ENCODE measurements around the gene FKBP14.

FKBP14 gene

GRCh38 chr7:29976266-29976665 is 50.2 kb downstream of the FKBP14 start:
- Histone ChIP-seq H3K27me3 (ENCODE audit: insufficient read depth, poor library complexity, severe bottlenecking) (no peaks in the 10 kb centered on the region), H3K27ac (replicated peaks) (no peak overlapping the region), H3K4me3 (replicated peaks; ENCODE audit: insufficient read depth, low read length) (no peak overlapping the region)
- no peak for DNase-seq (ENCODE audit: low read depth in 1 of 2, low spot score in 1 of 2)
- TF ChIP-seq REST (IDR thresholded peaks at IDR 0.05; ENCODE audit: insufficient replicate concordance, low read depth) (no peak), CTCF (IDR thresholded peaks at IDR 0.05; ENCODE audit: insufficient read depth, low read length) (no peak), GABPA (IDR thresholded peaks at IDR 0.05; ENCODE audit: low read depth) (no peak), SPI1 (IDR thresholded peaks at IDR 0.05; ENCODE audit: borderline replicate concordance, low read depth) (no peak), POLR2AphosphoS5 (IDR thresholded peaks at IDR 0.05; ENCODE audit: low read depth) (no peak)

GRCh38 chr7:29975561-29975960 is 50.9 kb downstream of the FKBP14 start:
- DNase-seq (ENCODE audit: low read depth in 1 of 2, low spot score in 1 of 2): no peak
- TF ChIP-seq GABPA (IDR thresholded peaks at IDR 0.05; ENCODE audit: low read depth) (no peak), SPI1 (IDR thresholded peaks at IDR 0.05; ENCODE audit: borderline replicate concordance, low read depth) (no peak), REST (IDR thresholded peaks at IDR 0.05; ENCODE audit: insufficient replicate concordance, low read depth) (no peak), POLR2AphosphoS5 (IDR thresholded peaks at IDR 0.05; ENCODE audit: low read depth) (no peak), CTCF (IDR thresholded peaks at IDR 0.05; ENCODE audit: insufficient read depth, low read length) (no peak)
- Histone ChIP-seq H3K27ac (replicated peaks) (no peak overlapping the region), H3K27me3 (ENCODE audit: insufficient read depth, poor library complexity, severe bottlenecking) (no peaks in the 10 kb centered on the region), H3K4me3 (replicated peaks; ENCODE audit: insufficient read depth, low read length) (no peak overlapping the region)

GRCh38 chr7:29974286-29974685 is 52.2 kb downstream of the FKBP14 start:
- Histone ChIP-seq H3K27ac (replicated peaks) (no peak overlapping the region), H3K4me3 (replicated peaks; ENCODE audit: insufficient read depth, low read length) (no peak overlapping the region), H3K27me3 (ENCODE audit: insufficient read depth, poor library complexity, severe bottlenecking) (no peaks in the 10 kb centered on the region)
- TF ChIP-seq POLR2AphosphoS5 (IDR thresholded peaks at IDR 0.05; ENCODE audit: low read depth): no peak
- no peak for TF ChIP-seq GABPA (IDR thresholded peaks at IDR 0.05; ENCODE audit: low read depth)
- no peak for TF ChIP-seq REST (IDR thresholded peaks at IDR 0.05; ENCODE audit: insufficient replicate concordance, low read depth)
- TF ChIP-seq SPI1 (IDR thresholded peaks at IDR 0.05; ENCODE audit: borderline replicate concordance, low read depth): no peak
- no peak for TF ChIP-seq CTCF (IDR thresholded peaks at IDR 0.05; ENCODE audit: insufficient read depth, low read length)
- no peak for DNase-seq (ENCODE audit: low read depth in 1 of 2, low spot score in 1 of 2)
